22Rv1 (cell line): ENCODE data around the gene ZNF263.

Experiments
- H3K27ac ChIP-seq: fragments of 450-650 bp; 2 replicates; pipeline ENCODE4 v1.5.1; 2017
- CTCF ChIP-seq: fragments of 450-650 bp; IDR thresholded peaks from 2 replicates; pipeline ENCODE4 v1.5.1; 2017; ENCODE audit warnings: mild to moderate bottlenecking
- ZFX ChIP-seq: fragments of 450-650 bp; IDR thresholded peaks from 2 replicates; pipeline ENCODE4 v1.6.1; 2017; ENCODE audit warnings: antibody characterized with exemption, borderline replicate concordance

Gene ZNF263

GRCh38 chr16:3282730-3283542 lies at the start of gene ZNF263:
Gene ZNF263, plus strand, starts transcription at chr16:3283491. Its CDS starts 328 bp downstream, at chr16:3283819.
- H3K27ac ChIP-seq, result peak within 1 kb of the TSS; percentile 98
- TF ChIP-seq CTCF (no peak), ZFX (no peak)

- H3K27ac ChIP-seq, result peak overlapping the region; percentile 81
- TF ChIP-seq ZFX, result no peak
- TF ChIP-seq CTCF, result no peak
Measured at GRCh38 chr16:3234543-3234856, 48.8 kb upstream of the ZNF263 start.

GRCh38 chr16:3234857-3235561 lies 48.3 kb upstream of the ZNF263 start, which contains the start of gene ZNF200:
Gene ZNF200, minus strand, starts transcription at chr16:3235158. Its CDS starts 1,403 bp downstream, at chr16:3233755.
- peak within 1 kb of the TSS; percentile 81 for H3K27ac ChIP-seq
- TF ChIP-seq CTCF (no peak), ZFX (no peak)

GRCh38 chr16:3235856-3236669 lies 47.2 kb upstream of the ZNF263 start:
- H3K27ac ChIP-seq, result no peak overlapping the region
- TF ChIP-seq ZFX, result no peak
- no peak for TF ChIP-seq CTCF

- no peak overlapping the region for H3K27ac ChIP-seq
- TF ChIP-seq CTCF (no peak), ZFX (no peak)
Measured at GRCh38 chr16:3241761-3242160, 41.5 kb upstream of the ZNF263 start.

- no peak overlapping the region for H3K27ac ChIP-seq
- no peak for TF ChIP-seq ZFX
- TF ChIP-seq CTCF, result no peak
Measured at GRCh38 chr16:3242709-3243108, 40.6 kb upstream of the ZNF263 start.
